ENCODE data around the gene AFDN.

The AFDN gene

GRCh38 chr6:167846997-167847606 lies 20.4 kb downstream of the AFDN start:
- DNase-seq = no peak

DNA sequence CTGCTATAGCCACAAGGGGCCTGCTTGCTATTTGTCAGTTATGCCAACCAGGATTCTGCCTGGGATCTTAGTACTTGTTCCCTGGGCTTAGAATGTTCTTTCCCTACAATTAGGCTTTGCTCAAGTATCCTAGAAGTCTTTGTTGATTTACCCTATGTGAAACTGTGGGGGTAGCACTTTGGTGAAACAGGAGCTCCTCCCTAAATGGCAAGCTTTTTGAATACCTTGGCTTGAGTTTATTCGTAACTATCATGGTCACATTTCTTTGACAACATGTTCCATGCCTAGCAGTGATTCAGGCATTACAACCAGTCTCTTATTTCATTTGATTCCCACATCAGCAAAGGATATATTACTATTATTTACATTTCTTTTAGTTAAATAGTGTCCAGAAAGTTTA lies 21.2 kb downstream of the AFDN start:
- no peak for DNase-seq

DNA sequence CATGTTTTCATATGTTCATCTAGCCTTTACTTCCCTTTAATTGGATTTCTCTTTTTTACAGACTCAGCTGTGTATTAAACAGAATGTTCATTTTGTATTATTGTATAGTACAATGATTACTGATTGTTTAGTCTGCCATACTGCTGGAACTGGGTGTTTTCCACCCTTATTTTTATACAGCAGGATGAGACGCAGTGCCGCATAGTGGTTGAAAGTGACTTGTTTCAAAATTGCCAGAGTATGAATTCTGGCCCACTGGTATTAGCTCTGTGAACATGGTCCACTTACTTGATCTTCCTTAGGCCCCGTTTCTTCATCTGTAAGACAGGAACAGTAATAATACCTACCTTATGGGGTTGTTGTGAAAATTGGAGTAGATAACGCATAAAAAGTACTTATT lies 22.1 kb downstream of the AFDN start:
- DNase-seq = no peak

- no peak for DNase-seq
These were observed 23.2 kb downstream of the AFDN start for GRCh38 chr6:167849846-167850459.

DNA sequence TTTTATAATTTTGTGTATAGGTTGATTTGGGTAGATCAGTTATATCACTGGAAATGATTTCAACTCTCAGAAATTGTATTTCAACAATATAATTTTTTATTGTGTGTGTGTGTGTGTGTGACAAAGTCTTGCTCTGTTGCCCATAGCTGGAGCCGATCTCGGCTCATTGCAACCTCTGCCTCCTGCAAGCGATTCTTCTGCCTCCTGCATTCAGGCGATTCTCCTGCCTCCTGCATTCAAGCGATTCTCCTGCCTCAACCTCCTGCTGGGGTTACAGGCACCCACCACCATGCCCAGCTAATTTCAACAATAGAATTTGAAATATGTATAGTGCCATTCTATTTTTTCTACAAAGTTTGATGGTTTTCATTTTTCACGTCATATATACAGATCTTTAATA lies 24.1 kb downstream of the AFDN start:
- no peak for DNase-seq

- no peak for DNase-seq
These were observed 24.8 kb downstream of the AFDN start for GRCh38 chr6:167851370-167851952.

DNA sequence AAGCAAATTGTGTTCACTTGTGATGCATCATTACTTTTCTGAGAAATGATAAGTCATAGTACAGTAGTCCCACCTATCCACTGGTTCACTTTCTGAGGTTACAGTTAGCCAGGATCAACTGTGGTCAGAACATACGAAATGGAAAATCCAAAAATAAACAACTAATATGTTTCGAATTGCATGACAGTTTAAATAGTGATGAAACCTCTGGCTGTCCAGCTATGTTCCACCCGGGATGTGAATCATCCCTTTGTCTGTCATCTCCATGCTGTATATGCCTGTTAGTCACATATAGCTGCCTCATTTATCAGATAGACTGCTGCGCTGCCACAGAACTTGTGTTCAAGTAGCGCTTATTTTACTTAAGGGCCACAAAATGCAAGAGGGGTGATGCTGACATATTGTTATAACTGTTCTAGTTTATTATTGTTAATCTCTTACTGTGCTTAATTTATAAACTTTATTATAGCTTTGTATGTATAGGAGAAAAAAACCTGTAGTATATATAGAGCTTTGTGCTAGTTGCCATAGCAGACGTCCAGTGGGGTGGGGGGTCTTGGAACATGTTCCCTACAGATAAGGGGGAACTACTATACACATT lies 29.2 kb downstream of the AFDN start:
- no peak for DNase-seq

DNA sequence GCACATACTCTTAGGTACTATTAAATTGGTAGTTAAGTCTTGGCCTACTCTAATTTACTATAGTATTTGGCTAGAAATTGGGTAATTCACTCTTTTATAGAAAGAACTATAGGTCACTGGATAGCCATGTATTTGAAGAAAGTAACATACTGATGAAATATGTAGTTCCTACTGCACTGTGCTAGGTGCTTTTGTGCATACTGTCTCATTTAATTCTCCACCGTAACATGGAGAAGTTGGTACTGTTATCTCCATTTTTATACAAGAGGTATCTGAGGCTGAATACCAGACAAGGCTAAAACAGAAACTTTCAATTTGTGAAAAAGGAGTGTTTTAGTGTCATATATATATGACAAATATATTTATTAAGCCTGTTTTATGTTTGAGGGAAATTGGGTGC lies 29.8 kb downstream of the AFDN start:
- DNase-seq = no peak

DNA sequence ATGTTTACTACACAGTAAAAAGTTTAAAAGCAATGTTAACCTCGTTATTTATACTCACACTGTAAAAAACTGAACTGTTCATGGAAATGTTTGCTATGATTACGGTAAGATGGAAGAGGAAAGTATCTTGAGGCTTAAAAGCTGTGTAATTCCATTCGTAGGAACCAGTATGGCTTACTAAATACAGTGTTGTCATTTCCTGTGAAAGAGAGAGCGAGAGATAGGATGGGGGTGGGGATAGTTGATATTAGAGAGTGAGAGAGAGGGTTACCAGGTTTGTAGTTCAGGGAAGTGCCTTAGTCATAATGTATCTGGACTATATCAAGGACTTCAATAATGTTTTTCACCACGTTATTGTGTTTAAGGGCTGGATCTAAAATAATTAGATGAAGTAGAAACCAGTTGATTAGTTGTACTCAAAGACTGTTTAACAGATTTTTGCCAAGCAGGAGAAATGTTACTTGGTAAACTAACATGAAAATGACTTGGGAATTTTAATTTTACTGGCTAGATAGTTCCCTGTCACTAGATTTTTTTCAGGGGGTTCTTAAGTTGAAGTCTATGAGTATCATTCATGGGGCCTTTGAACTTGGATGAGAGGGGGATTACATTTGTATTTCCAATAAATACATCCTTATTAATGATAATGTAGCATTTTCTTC lies 30.4 kb downstream of the AFDN start:
- no peak for DNase-seq

GRCh38 chr6:167858086-167858591 lies 31.4 kb downstream of the AFDN start:
- DNase-seq = no peak

DNA sequence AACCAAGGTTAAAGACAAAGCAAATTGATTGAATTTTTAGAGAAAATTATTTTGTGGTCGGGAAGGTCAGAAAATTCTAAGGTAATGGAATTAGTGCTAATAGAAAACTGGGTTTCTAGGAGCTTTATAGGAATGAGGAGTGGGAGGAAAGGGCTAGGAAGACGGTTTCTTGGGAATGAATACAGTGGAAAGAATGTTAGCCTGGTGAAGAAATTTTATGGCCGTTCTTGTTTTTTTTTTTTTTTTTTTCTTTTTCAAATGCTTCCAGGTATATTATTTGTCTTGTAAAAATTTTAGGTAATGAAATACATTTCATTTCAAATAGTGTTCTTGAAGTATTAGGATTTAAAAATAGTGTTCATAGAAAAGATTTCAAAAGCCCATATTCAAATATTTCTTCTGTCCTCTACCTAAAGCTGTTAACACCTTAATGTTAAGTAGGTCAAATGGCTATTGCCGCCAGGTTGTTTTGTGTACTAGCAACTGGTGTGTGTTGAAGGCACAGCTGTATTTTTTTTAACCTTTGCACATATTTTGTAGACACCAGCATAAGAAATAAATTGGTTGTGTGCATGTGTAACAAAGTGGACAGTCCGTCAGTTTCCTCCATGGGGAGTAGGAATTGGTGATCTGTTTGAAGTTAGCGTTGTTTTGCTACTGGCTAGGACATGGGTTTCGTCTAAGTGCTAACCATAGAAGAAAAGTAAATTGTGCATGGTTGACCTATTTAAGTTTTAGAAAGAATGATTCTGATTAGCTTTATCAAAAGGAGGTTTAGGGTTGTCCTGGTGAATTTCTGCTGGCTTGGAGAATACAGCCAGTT lies 32.3 kb downstream of the AFDN start:
- no peak for DNase-seq

GRCh38 chr6:167860550-167861226 lies 34.0 kb downstream of the AFDN start:
- no peak for DNase-seq

DNA sequence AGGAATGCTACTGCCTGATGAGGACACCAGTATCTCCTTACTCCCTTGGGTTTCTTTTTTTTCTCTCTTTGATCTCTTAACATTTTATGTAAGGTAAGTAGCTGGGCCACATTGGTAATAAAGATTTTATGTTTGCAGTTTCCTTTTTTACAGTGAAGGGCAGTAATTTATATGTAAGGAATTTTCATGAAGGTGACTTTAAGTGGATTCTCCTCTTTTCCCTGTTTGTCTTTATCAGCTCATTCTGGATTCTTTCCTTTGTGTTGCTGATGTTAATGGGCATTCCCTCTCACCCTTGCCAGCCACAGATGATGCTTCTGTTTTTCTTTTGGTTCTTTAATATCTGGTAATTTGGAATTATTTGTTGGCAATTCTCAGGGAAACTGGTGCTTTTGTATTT lies 34.7 kb downstream of the AFDN start:
- DNase-seq = no peak

DNA sequence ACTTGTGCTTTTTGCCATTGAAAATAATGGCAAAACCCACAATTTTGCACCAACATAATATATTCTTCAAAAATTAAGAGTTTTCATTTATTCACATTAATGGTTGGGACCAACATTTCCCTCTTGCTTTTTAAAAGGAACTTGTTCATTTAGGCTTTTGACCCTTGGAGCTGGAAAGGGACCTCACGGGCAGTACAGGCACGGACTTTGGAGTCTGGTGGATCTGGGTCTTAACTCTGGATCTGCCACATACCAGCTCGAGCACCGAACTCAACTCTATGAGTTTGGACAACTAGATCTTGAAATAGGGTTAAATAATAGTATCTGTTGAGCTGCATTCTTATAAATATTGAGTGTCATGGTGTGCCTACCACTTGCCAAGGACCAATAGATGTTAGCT lies 37.2 kb downstream of the AFDN start:
- no peak for DNase-seq

- no peak for DNase-seq
These were observed 39.9 kb downstream of the AFDN start for GRCh38 chr6:167866642-167867041.

- no peak for DNase-seq
These were observed 43.6 kb downstream of the AFDN start for GRCh38 chr6:167870321-167870720.

- DNase-seq = no peak
These were observed 46.0 kb downstream of the AFDN start for GRCh38 chr6:167872538-167873210.

DNA sequence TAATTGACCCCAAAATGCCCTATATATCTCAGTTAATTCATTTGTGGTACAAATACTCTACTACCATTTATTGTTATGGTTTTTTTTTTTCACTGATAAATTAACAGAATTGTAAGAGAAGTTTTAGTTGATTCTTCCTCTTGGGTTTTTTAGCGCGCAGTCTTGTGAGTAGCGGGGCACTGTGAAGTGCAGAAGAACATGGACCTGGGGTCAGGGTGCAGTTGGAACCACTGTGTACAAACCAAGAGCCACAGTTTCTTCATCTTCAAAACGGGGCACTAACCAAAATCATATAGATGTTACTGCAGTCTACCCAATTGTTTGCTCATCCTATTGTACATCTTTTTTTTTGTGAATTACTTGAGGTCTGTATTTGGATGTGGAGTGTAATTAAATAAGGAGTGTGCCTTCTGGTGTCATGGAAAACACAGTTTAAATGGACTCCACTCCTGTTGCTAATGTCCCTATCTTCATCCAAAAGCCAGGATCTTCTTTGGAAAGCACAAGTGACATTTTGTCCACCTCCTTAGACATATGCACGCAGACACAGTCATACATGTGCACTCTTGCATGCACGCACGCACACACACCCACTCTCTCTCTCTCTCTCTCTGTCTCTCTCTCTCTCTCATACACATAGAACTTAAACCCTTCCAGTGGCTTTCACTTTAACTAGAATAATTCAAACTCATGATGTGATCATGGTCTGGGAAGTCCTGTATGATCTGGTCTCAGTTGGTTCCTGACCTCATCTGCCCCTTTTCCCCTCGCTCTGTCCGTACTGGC lies 51.5 kb downstream of the AFDN start:
- DNase-seq = no peak

- DNase-seq = no peak
These were observed 52.9 kb downstream of the AFDN start for GRCh38 chr6:167879612-167880011.

- no peak for DNase-seq
These were observed 54.6 kb downstream of the AFDN start for GRCh38 chr6:167881327-167881726.

DNA sequence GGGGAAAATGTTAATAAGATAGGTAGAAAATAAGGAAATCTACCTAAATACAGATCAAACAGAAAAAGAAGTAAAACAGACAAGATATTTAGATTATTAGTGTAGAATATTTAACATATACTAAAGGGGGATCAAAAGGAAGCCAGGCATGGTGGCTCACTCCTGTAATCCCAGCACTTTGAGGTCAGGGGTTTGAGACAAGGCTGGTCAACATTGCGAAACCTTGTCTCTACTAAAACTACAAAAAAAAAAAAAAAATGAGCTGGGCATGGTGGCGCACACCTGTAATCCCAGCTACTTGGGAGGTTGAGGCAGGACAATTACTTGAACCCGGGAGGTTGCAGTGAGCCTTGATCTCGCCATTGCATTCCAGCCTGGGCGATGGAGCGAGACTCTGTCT lies 55.5 kb downstream of the AFDN start:
- no peak for DNase-seq
